ENCODE results near the gene PNPLA3.

DNA sequence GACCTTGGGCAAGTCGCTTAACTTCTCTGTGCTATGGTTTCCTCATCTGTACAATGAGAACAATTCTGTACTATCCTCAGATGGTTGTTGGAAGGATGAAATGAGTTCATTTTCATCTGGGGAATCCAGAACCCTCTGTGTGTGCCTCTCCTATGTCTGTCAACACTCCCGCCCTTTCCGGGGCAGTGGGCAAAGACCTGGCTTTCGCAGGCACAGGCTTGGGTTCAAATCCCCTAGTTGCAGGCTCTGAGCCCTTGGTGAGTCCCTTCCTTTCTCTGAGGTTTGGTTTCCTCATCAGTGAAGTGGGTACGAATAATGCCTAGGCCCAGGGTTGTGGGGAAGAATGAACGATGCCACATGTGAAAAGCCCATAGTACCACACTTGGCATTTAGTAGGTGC lies 37.8 kb upstream of the PNPLA3 start:
- TF ChIP-seq SUZ12 (IDR thresholded peaks at IDR 0.05) (no peak), BHLHE40 (IDR thresholded peaks at IDR 0.05; ENCODE audit: borderline replicate concordance) (no peak), ZNF384 (IDR thresholded peaks at IDR 0.05) (no peak), SP1 (IDR thresholded peaks at IDR 0.05) (no peak), NFRKB (IDR thresholded peaks at IDR 0.05) (no peak), HDGF (IDR thresholded peaks at IDR 0.05; ENCODE audit: borderline replicate concordance) (no peak), LEF1 (IDR thresholded peaks at IDR 0.05; ENCODE audit: borderline replicate concordance) (no peak), L3MBTL2 (conservative IDR thresholded peaks at IDR 0.05) (no peak), ARNT (IDR thresholded peaks at IDR 0.05) (no peak), TARDBP (IDR thresholded peaks at IDR 0.05) (no peak), FOXM1 (IDR thresholded peaks at IDR 0.05; ENCODE audit: borderline replicate concordance) (no peak)
